ENCODE data around the gene PGC.

The PGC gene

GRCh38 chr6:41690541-41691330, 56.5 kb downstream of the PGC start:
- Histone ChIP-seq H3K36me3 (ENCODE audit: insufficient read depth, low read length) (peaks cover 6% of the 10 kb centered on the region; the same call in 1 of the 2 replicates), H3K4me2 (ENCODE audit: insufficient read depth, low read length) (no peak overlapping the region), H3K27me3 (ENCODE audit: insufficient read depth, low read length, poor library complexity) (no peaks in the 10 kb centered on the region), H3K9ac (ENCODE audit: low read depth, low read length) (no peak overlapping the region), H4K20me1 (ENCODE audit: insufficient read depth, low read length) (peaks cover 5% of the 10 kb centered on the region; the same call in 1 of the 2 replicates), H3K79me2 (ENCODE audit: insufficient read depth, low read length) (no peaks in the 10 kb centered on the region), H3K9me3 (ENCODE audit: insufficient read depth, low read length, severe bottlenecking) (no peaks in the 10 kb centered on the region), H3K4me1 (ENCODE audit: insufficient read depth, low read length) (no peaks in the 10 kb centered on the region), H3K4me3 (ENCODE audit: low read depth in 1 of 2, low read length in 2 of 2) (no peak overlapping the region), H3K27ac (ENCODE audit: low read length) (no peak overlapping the region), H2AFZ (ENCODE audit: low read depth, low read length) (no peak overlapping the region)
- ATAC-seq (ENCODE audit: insufficient read depth, low read depth) = no peak
- no peak for DNase-seq
- TF ChIP-seq, protein P1, sequence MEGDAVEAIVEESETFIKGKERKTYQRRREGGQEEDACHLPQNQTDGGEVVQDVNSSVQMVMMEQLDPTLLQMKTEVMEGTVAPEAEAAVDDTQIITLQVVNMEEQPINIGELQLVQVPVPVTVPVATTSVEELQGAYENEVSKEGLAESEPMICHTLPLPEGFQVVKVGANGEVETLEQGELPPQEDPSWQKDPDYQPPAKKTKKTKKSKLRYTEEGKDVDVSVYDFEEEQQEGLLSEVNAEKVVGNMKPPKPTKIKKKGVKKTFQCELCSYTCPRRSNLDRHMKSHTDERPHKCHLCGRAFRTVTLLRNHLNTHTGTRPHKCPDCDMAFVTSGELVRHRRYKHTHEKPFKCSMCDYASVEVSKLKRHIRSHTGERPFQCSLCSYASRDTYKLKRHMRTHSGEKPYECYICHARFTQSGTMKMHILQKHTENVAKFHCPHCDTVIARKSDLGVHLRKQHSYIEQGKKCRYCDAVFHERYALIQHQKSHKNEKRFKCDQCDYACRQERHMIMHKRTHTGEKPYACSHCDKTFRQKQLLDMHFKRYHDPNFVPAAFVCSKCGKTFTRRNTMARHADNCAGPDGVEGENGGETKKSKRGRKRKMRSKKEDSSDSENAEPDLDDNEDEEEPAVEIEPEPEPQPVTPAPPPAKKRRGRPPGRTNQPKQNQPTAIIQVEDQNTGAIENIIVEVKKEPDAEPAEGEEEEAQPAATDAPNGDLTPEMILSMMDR (IDR thresholded peaks at IDR 0.05; ENCODE audit: borderline replicate concordance, extremely low read depth, low read length, poor library complexity, severe bottlenecking) = no peak
- no peak for TF ChIP-seq EZH2 (IDR thresholded peaks at IDR 0.05; ENCODE audit: borderline replicate concordance, low read depth, low read length, severe bottlenecking)

GRCh38 chr6:41689171-41690008, 57.8 kb downstream of the PGC start:
- no peaks in the 10 kb centered on the region for H3K79me2 ChIP-seq (ENCODE audit: insufficient read depth, low read length)
- H3K4me2 ChIP-seq (ENCODE audit: insufficient read depth, low read length) = no peak overlapping the region
- H3K4me1 ChIP-seq (ENCODE audit: insufficient read depth, low read length) = no peaks in the 10 kb centered on the region
- H3K4me3 ChIP-seq (ENCODE audit: low read depth in 1 of 2, low read length in 2 of 2) = no peak overlapping the region
- no peaks in the 10 kb centered on the region for H3K9me3 ChIP-seq (ENCODE audit: insufficient read depth, low read length, severe bottlenecking)
- no peak for ATAC-seq (ENCODE audit: insufficient read depth, low read depth)
- no peak overlapping the region for H3K9ac ChIP-seq (ENCODE audit: low read depth, low read length)
- H3K36me3 ChIP-seq (ENCODE audit: insufficient read depth, low read length) = peaks cover 7% of the 10 kb centered on the region; the same call in 1 of the 2 replicates
- TF ChIP-seq, protein P1 (IDR thresholded peaks at IDR 0.05; ENCODE audit: borderline replicate concordance, extremely low read depth, low read length, poor library complexity, severe bottlenecking) = no peak
- TF ChIP-seq EZH2 (IDR thresholded peaks at IDR 0.05; ENCODE audit: borderline replicate concordance, low read depth, low read length, severe bottlenecking) = no peak
- peaks cover 4% of the 10 kb centered on the region; the same call in 1 of the 2 replicates for H4K20me1 ChIP-seq (ENCODE audit: insufficient read depth, low read length)
- H3K27me3 ChIP-seq (ENCODE audit: insufficient read depth, low read length, poor library complexity) = no peaks in the 10 kb centered on the region
- H2AFZ ChIP-seq (ENCODE audit: low read depth, low read length) = no peak overlapping the region
- H3K27ac ChIP-seq (ENCODE audit: low read length) = no peak overlapping the region
- DNase-seq = no peak

GRCh38 chr6:41688256-41688965, 58.8 kb downstream of the PGC start:
- H2AFZ ChIP-seq (ENCODE audit: low read depth, low read length) = no peak overlapping the region
- H3K4me1 ChIP-seq (ENCODE audit: insufficient read depth, low read length) = peaks cover 7% of the 10 kb centered on the region
- H3K4me3 ChIP-seq (ENCODE audit: low read depth in 1 of 2, low read length in 2 of 2) = no peak overlapping the region
- no peak overlapping the region for H3K27ac ChIP-seq (ENCODE audit: low read length)
- no peak for TF ChIP-seq EZH2 (IDR thresholded peaks at IDR 0.05; ENCODE audit: borderline replicate concordance, low read depth, low read length, severe bottlenecking)
- TF ChIP-seq, protein P1 (IDR thresholded peaks at IDR 0.05; ENCODE audit: borderline replicate concordance, extremely low read depth, low read length, poor library complexity, severe bottlenecking) = no peak
- no peak overlapping the region for H3K4me2 ChIP-seq (ENCODE audit: insufficient read depth, low read length)
- DNase-seq (no peak), ATAC-seq (ENCODE audit: insufficient read depth, low read depth) (no peak)
- no peaks in the 10 kb centered on the region for H3K79me2 ChIP-seq (ENCODE audit: insufficient read depth, low read length)
- no peak overlapping the region for H3K9ac ChIP-seq (ENCODE audit: low read depth, low read length)
- no peaks in the 10 kb centered on the region for H3K27me3 ChIP-seq (ENCODE audit: insufficient read depth, low read length, poor library complexity)
- no peaks in the 10 kb centered on the region for H4K20me1 ChIP-seq (ENCODE audit: insufficient read depth, low read length)
- peaks cover 7% of the 10 kb centered on the region; the same call in 1 of the 2 replicates for H3K36me3 ChIP-seq (ENCODE audit: insufficient read depth, low read length)
- no peaks in the 10 kb centered on the region for H3K9me3 ChIP-seq (ENCODE audit: insufficient read depth, low read length, severe bottlenecking)
